ENCODE measurements around the gene SCGB1C1.
"Not testable (repeated sequence)": the region's sequence is repeated elsewhere in the genome, so short reads cannot be mapped to it uniquely, and the experiment has no call there.

The SCGB1C1 gene

DNA sequence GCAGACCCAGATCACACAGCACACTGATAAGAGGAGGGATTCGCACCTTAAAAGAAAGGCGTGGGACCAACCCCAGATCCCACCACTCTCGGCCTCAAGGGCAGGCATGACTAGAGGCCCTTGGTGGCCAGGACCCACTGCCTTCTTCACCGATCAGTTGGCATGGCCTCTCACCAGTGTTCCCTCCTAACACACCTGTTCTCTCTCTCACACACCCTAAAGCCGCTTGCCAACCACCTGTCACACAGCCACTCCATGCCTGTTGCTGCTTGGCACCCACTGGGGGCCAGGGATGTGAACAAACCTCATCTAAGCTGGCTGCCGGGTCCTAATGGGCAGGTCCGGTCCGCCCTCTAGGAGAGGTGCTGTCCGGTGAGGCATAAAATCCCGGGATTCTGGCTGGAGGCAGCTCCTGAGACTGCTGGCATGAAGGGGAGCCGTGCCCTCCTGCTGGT, at the start of gene SCGB1C1:
Gene SCGB1C1, plus strand, starts transcription at position 405 of the 455 bp plus-strand sequence. Its CDS starts 22 bp downstream, at position 427.
- not testable (repeated sequence) for H3K4me3 ChIP-seq (ENCODE audit: low read depth, low read length); DNase-seq (ENCODE audit: low read depth)

DNA sequence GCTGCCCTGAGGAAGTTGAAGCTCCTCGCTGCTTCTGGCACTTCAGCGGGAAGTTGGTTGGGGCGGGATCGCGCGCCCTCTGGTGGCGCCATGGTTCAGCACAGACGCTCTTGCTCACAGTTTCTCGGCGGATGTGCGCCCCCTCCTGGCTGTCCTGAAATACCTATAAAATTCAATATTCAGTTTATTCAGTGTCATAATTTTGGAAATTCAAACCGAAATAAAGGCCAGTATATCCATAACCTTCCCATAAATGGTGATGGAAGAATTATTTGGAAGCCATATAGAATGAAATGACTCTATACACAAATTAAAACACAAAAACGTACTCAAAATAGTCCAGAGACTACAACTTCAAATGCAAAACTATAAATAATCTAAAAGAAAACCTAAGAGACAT, 12.6 kb upstream of the SCGB1C1 start:
- DNase-seq (ENCODE audit: low read depth) = not testable (repeated sequence)

DNA sequence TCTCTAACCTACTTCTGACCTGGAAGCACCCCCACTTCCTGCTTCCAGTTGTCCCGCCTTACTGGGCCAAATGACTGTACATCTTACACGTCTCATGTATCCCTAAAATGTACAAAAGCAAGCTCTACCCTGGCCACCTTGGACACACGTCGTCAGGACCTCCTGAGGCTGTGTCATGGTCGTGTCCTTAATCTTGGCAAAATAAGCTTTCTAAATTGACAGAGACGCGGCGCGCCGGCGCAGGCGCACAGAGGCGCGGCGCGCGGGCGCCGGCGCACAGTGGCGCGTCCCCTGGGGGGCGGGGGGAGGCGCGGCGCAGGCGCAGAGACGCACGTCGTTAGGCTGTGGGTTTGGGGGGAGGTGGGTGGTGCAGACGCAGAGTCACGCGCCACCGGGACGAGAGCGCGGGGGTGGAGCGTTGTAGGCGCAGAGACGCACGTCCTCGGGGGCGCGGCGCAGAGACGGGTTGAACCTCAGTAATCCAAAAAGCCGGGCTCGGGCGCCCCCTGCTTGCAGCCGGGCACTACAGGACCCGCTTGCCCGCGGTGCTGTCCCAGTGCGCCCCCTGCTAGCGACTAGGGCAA, 3.6 kb upstream of the SCGB1C1 start:
- not testable (repeated sequence) for DNase-seq (ENCODE audit: low read depth)
- TF ChIP-seq, protein P1, sequence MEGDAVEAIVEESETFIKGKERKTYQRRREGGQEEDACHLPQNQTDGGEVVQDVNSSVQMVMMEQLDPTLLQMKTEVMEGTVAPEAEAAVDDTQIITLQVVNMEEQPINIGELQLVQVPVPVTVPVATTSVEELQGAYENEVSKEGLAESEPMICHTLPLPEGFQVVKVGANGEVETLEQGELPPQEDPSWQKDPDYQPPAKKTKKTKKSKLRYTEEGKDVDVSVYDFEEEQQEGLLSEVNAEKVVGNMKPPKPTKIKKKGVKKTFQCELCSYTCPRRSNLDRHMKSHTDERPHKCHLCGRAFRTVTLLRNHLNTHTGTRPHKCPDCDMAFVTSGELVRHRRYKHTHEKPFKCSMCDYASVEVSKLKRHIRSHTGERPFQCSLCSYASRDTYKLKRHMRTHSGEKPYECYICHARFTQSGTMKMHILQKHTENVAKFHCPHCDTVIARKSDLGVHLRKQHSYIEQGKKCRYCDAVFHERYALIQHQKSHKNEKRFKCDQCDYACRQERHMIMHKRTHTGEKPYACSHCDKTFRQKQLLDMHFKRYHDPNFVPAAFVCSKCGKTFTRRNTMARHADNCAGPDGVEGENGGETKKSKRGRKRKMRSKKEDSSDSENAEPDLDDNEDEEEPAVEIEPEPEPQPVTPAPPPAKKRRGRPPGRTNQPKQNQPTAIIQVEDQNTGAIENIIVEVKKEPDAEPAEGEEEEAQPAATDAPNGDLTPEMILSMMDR (IDR thresholded peaks at IDR 0.05; ENCODE audit: low read depth, low read length, missing control alignments) = peak; percentile 11

More for the DNA sequence above, 12.6 kb upstream of the SCGB1C1 start:
- not testable (repeated sequence) for H3K4me3 ChIP-seq (ENCODE audit: low read depth, low read length)

DNA sequence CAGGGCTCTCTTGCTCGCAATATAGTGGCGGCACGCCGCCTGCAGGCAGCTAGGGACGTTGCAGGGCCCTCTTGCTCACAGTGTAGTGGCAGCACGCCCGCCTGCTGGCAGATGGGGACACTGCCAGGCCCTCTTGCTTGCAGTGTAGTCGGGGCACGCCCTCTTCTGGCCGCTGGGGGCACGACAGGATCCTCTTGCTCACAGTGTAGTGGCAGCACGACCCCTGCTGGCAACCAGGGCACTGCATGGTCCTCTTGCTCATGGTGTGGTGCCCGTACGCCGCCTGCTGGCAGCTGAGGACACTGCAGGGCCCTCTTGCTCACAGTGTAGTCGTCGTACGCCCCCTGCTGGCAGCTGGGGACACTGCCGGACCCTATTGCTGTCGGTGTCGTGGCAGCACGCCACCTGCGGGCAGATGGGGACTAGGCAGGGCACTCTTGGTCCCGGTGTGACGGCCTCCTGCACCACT, 3.0 kb upstream of the SCGB1C1 start:
- H3K4me3 ChIP-seq (ENCODE audit: low read depth, low read length); DNase-seq (ENCODE audit: low read depth): not testable (repeated sequence)

More for the DNA sequence above, 3.6 kb upstream of the SCGB1C1 start:
- H3K4me3 ChIP-seq (ENCODE audit: low read depth, low read length) = not testable (repeated sequence)

DNA sequence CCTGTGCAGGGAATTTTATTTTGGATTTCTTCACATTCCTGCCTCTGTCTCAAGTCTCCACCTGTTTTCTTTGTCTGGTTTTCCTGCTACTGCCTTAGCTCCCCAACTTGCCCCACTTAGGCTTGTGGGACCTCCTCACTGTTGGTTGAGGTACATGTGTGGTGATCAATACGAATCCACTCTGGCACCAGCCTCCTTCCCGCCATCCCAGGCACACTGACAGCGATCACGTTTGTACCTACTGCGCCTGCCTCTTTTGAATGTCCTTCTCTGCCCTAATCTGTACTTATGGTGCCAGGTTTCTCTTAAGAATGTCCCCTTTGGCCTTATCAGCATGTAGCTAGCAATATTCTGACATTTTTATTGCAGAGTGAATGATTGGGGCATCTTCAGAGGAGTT, 2.3 kb upstream of the SCGB1C1 start:
- H3K4me3 ChIP-seq (ENCODE audit: low read depth, low read length); DNase-seq (ENCODE audit: low read depth): not testable (repeated sequence)

DNA sequence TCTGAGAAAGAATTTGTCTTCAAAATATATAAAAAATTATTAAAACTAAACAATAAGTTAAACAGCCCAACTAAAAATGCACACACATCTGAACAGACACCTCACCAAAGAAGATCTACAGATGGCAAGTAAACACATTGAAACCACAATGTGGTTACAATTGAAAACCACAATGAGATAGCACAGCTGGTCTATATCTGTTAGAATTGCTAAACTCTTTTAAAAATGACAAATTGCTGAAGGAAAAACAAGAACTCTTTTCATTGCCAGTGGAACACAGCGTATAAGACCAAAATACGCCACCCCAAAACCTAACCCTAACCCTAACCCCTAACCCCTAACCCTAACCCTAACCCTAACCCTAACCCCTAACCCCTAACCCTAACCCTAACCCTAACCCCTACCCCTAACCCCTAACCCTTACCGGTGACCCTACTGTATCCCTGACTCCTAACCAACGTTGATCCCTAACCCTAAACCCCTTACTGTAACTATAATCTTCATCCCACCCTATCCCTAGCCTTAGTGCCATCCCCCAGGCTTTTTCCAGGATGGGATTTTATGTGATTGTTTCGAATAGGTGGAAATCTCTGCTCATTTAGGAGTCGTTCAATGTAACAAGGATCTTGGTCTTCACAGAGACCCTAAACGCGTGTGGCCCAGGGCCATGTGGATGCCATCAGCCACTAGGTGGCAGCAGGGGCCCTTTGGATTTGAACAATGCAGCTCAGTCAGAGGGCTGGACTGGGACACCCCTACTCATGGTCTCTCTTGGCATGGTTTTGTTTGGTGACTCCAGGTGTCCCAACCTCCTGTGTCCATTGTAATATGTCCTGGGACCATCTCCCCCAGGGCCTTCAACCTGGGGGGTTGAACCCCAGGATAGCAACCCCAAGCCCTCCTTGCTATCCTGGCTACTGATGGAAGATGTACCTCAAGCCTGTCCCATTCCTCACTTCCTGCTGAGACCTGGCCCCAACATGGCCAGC, 1.1 kb upstream of the SCGB1C1 start:
- DNase-seq (ENCODE audit: low read depth); H3K4me3 ChIP-seq (ENCODE audit: low read depth, low read length): not testable (repeated sequence)
- TF ChIP-seq, protein P1 (IDR thresholded peaks at IDR 0.05; ENCODE audit: low read depth, low read length, missing control alignments) = peak; percentile 41

DNA sequence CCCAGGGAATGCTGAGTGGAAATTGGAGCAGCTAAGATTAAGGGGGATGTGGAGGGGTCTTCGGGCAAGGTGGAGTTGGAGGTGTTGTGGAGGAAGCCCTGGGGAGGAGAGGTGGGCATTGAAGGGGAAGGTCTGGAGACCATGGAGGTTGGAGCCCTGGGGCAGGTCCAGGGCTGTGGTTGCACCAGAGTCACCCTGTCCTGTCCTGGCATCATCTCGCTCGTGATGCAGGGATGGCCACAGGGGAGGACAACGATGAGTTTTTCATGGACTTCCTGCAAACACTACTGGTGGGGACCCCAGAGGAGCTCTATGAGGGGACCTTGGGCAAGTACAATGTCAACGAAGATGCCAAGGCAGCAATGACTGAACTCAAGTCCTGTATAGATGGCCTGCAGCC, 603 bp downstream of the SCGB1C1 start:
- not testable (repeated sequence) for H3K4me3 ChIP-seq (ENCODE audit: low read depth, low read length); DNase-seq (ENCODE audit: low read depth)

DNA sequence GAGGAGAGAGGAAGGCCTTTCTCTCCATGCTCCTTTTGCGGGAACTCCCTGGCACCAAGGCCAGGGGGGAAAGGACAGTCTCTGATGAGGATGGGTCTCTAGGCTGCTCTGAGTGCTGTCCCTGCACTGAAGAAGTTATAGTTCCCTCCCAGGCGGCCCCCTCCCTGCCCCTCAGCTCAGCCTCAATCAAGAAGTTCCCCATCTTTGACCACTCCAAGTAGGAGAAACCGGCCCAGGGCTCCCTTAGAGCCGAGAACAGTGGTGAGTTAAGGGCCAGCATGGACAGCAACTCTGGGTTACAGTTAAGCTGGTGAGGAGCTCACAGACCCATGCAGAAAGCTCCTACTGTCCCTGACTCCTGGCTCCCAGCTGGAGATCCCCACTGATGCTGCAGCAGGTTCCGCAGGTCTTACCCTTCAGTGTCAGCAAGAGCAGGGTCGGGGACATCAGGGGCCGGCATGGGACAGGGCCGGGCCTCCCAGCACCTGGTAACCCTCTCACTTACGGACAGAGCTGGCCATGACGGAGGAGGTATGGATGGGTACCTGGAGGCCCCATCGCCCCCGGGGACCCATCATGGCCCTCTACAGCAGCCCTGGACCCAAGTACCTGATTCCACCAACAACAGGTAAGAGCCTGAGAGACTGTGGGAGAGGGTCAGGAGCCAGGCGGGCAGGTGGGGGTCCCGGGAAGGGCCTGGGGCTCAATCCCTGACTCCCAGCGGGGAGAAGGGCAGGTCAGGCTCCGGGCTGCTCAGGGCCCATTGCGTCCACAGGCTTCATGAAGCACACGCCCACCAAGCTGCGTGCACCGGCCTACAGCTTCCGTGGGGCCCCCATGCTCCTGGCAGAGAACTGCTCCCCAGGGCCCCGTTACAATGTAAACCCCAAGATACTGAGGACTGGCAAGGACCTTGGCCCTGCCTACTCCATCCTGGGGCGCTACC, 4.2 kb downstream of the SCGB1C1 start:
- DNase-seq (ENCODE audit: low read depth) = no peak
- no peak overlapping the region for H3K4me3 ChIP-seq (ENCODE audit: low read depth, low read length)
- TF ChIP-seq, protein P1 (IDR thresholded peaks at IDR 0.05; ENCODE audit: low read depth, low read length, missing control alignments) = no peak

DNA sequence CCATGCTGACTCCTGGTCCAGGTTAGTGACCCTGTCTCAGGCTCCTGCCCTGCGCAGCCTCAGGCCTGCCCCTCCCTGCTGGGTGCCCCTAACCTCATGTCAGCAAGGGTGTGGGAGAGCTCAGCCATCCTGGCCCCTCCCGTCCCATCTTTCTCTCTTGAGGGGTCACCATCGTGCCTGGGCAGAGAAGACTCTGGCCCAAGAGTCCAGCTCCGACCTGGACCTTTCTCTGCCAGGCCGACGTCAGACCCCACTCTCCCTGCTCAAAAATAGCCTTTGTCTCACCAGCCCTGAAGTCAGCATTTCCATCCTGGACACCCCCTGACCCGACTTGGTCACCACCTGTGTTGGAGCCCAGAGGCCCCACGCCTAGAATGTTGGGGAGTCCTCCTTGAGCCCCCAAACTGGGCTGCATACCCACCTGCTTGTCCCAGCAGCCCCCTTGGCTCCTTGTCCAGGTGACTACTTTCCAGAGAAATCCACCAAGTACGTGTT, 4.9 kb downstream of the SCGB1C1 start:
- no peak for DNase-seq (ENCODE audit: low read depth)
- no peak overlapping the region for H3K4me3 ChIP-seq (ENCODE audit: low read depth, low read length)
- TF ChIP-seq, protein P1 (IDR thresholded peaks at IDR 0.05; ENCODE audit: low read depth, low read length, missing control alignments) = no peak
